Measurements from ENCODE around the gene YAF2. TPM values are rescaled to one million over a fixed set of nuclear protein-coding genes. Genes with fewer than 3 reads are reported as not detected.

Gene YAF2
- 10 to 100 TPM; 38.9 to 43.9 TPM for total RNA-seq

- Histone ChIP-seq H3K4me1 (ENCODE audit: control insufficient read depth in 1 of 2, low read depth in 2 of 2) (peaks cover 18 to 32% of the 10 kb centered on the region in 2 donors), H3K9me3 (no peaks in the 10 kb centered on the region), H3K27me3 (replicated peaks; ENCODE audit: insufficient read depth) (no peaks in the 10 kb centered on the region), H3K36me3 (no peaks in the 10 kb centered on the region), H3K4me3 (peak within 1 kb of the TSS; percentile 90), H3K27ac (peak within 1 kb of the TSS; percentile 83 to 93)
- DNase-seq (ENCODE audit: low spot score) = peak; percentile 45
- no peak for TF ChIP-seq CTCF (IDR thresholded peaks at IDR 0.05)
- peak; percentile 95 for ATAC-seq (ENCODE audit: insufficient number of reproducible peaks, low FRiP score, low read depth)
These were observed at the start of gene YAF2 for GRCh38 chr12:42238240-42239140. Gene YAF2 (minus strand): TSS chr12:42238248. CDS start chr12:42238180, 68 bp downstream.

- H3K4me3 ChIP-seq = no peak overlapping the region
- no peaks in the 10 kb centered on the region for H3K9me3 ChIP-seq
- no peaks in the 10 kb centered on the region for H3K4me1 ChIP-seq (ENCODE audit: control insufficient read depth in 1 of 2, low read depth in 2 of 2)
- no peak for ATAC-seq (ENCODE audit: insufficient number of reproducible peaks, low FRiP score, low read depth)
- no peak overlapping the region for H3K27ac ChIP-seq
- H3K27me3 ChIP-seq (replicated peaks; ENCODE audit: insufficient read depth) = no peaks in the 10 kb centered on the region
- no peak for DNase-seq (ENCODE audit: low spot score)
- TF ChIP-seq CTCF (IDR thresholded peaks at IDR 0.05) = no peak
- H3K36me3 ChIP-seq = no peaks in the 10 kb centered on the region
These were observed 48.7 kb upstream of the YAF2 start for GRCh38 chr12:42286741-42287140.

- Histone ChIP-seq H3K9me3 (no peaks in the 10 kb centered on the region), H3K36me3 (no peaks in the 10 kb centered on the region), H3K4me1 (ENCODE audit: control insufficient read depth in 1 of 2, low read depth in 2 of 2) (no peaks in the 10 kb centered on the region), H3K27ac (no peak overlapping the region), H3K27me3 (replicated peaks; ENCODE audit: insufficient read depth) (no peaks in the 10 kb centered on the region), H3K4me3 (no peak overlapping the region)
- DNase-seq (ENCODE audit: low spot score) (no peak), ATAC-seq (ENCODE audit: insufficient number of reproducible peaks, low FRiP score, low read depth) (no peak)
- no peak for TF ChIP-seq CTCF (IDR thresholded peaks at IDR 0.05)
These were observed 47.4 kb upstream of the YAF2 start for GRCh38 chr12:42285431-42285830.

GRCh38 chr12:42284876-42285275 lies 46.8 kb upstream of the YAF2 start:
- TF ChIP-seq CTCF (IDR thresholded peaks at IDR 0.05) = no peak
- ATAC-seq (ENCODE audit: insufficient number of reproducible peaks, low FRiP score, low read depth) = no peak

GRCh38 chr12:42284157-42284556 lies 46.1 kb upstream of the YAF2 start:
- DNase-seq (ENCODE audit: low spot score) = no peak
- H3K27ac ChIP-seq = no peak overlapping the region
- H3K4me1 ChIP-seq (ENCODE audit: control insufficient read depth in 1 of 2, low read depth in 2 of 2) = no peaks in the 10 kb centered on the region
- no peak for ATAC-seq (ENCODE audit: insufficient number of reproducible peaks, low FRiP score, low read depth)
- H3K36me3 ChIP-seq = no peaks in the 10 kb centered on the region
- no peak for TF ChIP-seq CTCF (IDR thresholded peaks at IDR 0.05)
- no peaks in the 10 kb centered on the region for H3K9me3 ChIP-seq
- no peak overlapping the region for H3K4me3 ChIP-seq
- H3K27me3 ChIP-seq (replicated peaks; ENCODE audit: insufficient read depth) = no peaks in the 10 kb centered on the region

More at GRCh38 chr12:42284876-42285275, 46.8 kb upstream of the YAF2 start:
- DNase-seq (ENCODE audit: low spot score) = no peak
- no peaks in the 10 kb centered on the region for H3K27me3 ChIP-seq (replicated peaks; ENCODE audit: insufficient read depth)
- H3K4me1 ChIP-seq (ENCODE audit: control insufficient read depth in 1 of 2, low read depth in 2 of 2) = no peaks in the 10 kb centered on the region
- H3K27ac ChIP-seq = no peak overlapping the region
- no peaks in the 10 kb centered on the region for H3K9me3 ChIP-seq
- no peak overlapping the region for H3K4me3 ChIP-seq
- H3K36me3 ChIP-seq = no peaks in the 10 kb centered on the region

Measured in thoracic aorta (tissue), 2 donors.